Suprapubic skin (tissue), 4 donors: ENCODE results near the gene OR2H1. TPM values are rescaled to one million over a fixed set of nuclear protein-coding genes. Genes with fewer than 3 reads are reported as not detected.

Source experiments
- DNase-seq, 2 donors: peaks; one replicate each; pipeline ENCODE4 v3.0.0-alpha.2; 2019; ENCODE audit warnings: low spot score in 2 of 2
- H3K27ac ChIP-seq: fragments of 200-600 bp; sonication (generic); one replicate; pipeline ENCODE4 v1.5.1; 2019
- H3K27me3 ChIP-seq: fragments of 200-600 bp; sonication (generic); one replicate; pipeline ENCODE4 v1.5.1; 2019
- H3K36me3 ChIP-seq: fragments of 200-600 bp; sonication (generic); one replicate; pipeline ENCODE4 v1.5.1; 2019
- H3K4me1 ChIP-seq: fragments of 200-600 bp; sonication (generic); one replicate; pipeline ENCODE4 v1.5.1; 2019
- H3K4me3 ChIP-seq: fragments of 200-600 bp; sonication (generic); one replicate; pipeline ENCODE4 v1.5.1; 2019; ENCODE audit warnings: mild to moderate bottlenecking
- H3K9me3 ChIP-seq: fragments of 200-600 bp; sonication (generic); one replicate; pipeline ENCODE4 v1.5.1; 2019
- CTCF ChIP-seq, 2 donors: fragments of 200-600 bp in 1 of 2; fragments of 450-650 bp in 1 of 2; sonication (generic) in 1 of 2; IDR thresholded peaks; one replicate each; pipeline ENCODE4 v1.5.1; 2016 to 2019; ENCODE audit warnings: antibody characterized with exemption in 2 of 2, mild to moderate bottlenecking in 1 of 2, moderate library complexity in 1 of 2
- EP300 ChIP-seq: sonication (generic); formaldehyde crosslinking; IDR thresholded peaks from one replicate; pipeline ENCODE4 v1.6.1; 2017; ENCODE audit warnings: antibody characterized with exemption
- POLR2A ChIP-seq, 2 donors: fragments of 450-650 bp; IDR thresholded peaks; one replicate each; pipeline ENCODE4 v1.6.1; 2017; ENCODE audit warnings: antibody characterized with exemption in 2 of 2, mild to moderate bottlenecking in 2 of 2, moderate library complexity in 2 of 2
- POLR2AphosphoS5 ChIP-seq, 3 donors: sonication (generic); formaldehyde crosslinking; IDR thresholded peaks; one replicate each; pipeline ENCODE4 v1.6.1; 2017; ENCODE audit warnings: antibody characterized with exemption in 3 of 3
- WGBS: methylation state at CpG from one replicate; pipeline ENCODE4 v1.1.5; 2018; 5-methylcytosine and 5-hydroxymethylcytosine counted together
- total RNA-seq, 4 donors: library from RNA; depleted of rRNA; stranded (reverse); fragments of >200 nt; gene quantifications; one replicate each; pipeline ENCODE4 v1.1.0, GENCODE V29; 2016

OR2H1 gene
- total RNA-seq, 4 donors from 2014 or later, result not detected

DNA sequence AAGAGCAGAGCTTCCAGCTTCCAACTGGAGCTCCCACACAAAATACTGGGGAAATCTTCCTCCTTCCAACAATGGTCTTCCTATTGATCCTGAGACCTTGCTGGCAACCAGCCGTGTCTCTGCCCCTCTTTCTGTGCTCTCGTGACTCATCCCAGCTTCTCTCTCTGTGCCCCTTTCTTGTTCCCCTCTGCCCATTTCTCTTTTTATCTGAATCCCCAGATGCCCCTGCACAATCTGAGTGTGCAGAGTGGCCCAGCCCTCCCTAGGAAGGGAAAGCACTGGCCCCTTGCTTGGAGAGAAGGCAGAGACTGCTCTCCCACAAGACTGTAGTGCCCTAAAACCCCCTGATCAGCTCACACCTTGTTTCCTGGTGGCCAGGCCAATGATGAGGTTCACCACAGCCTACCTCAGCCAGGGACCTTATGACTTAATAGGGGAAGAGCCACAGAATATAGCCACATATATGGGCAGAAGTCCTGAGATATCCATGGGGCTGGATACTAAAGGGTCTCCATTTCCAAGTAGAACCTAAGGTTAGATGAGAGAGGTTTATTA, 53.9 kb downstream of the OR2H1 start:
- 69% methylated on average over 2 of the region's 2 CpGs for WGBS
- Histone ChIP-seq H3K27me3 (peaks cover 3% of the 10 kb centered on the region), H3K4me1 (no peaks in the 10 kb centered on the region), H3K9me3 (no peaks in the 10 kb centered on the region), H3K27ac (no peak overlapping the region), H3K36me3 (no peaks in the 10 kb centered on the region), H3K4me3 (no peak overlapping the region)
- TF ChIP-seq POLR2AphosphoS5 (IDR thresholded peaks at IDR 0.05) (no peak), POLR2A (IDR thresholded peaks at IDR 0.05) (no peak), EP300 (no peak), CTCF (IDR thresholded peaks at IDR 0.05) (no peak)
- peak in 1 of 2 donors; percentile 29 for DNase-seq

Other genes starting within 250 kb of the OR2H1 start
- not detected for gene OR14J1, start 155.5 kb upstream of the OR2H1 start, total RNA-seq
- gene OR5V1, start 88.3 kb upstream of the OR2H1 start, total RNA-seq, result not detected
- gene OR12D3, start 81.9 kb upstream of the OR2H1 start, total RNA-seq, result not detected
- not detected for gene OR12D2, start 61.5 kb upstream of the OR2H1 start, total RNA-seq
- not detected for gene OR12D1, start 42.2 kb upstream of the OR2H1 start, total RNA-seq
- gene OR10C1, start 17.8 kb upstream of the OR2H1 start, total RNA-seq, result not detected
- gene OR11A1, start 84 bp upstream of the OR2H1 start, total RNA-seq, result not detected
- gene MAS1L, start 30.8 kb downstream of the OR2H1 start, total RNA-seq, result not detected
- gene UBD, start 102.6 kb downstream of the OR2H1 start, total RNA-seq, result not detected
- not detected for gene OR2H2, start 128.0 kb downstream of the OR2H1 start, total RNA-seq
- gene GABBR1, start 176.0 kb downstream of the OR2H1 start, total RNA-seq, result 10 to 100 TPM; 16.4 to 78.1 (median 31.1) TPM
- not detected for gene MOG, start 199.9 kb downstream of the OR2H1 start, total RNA-seq
- gene ZFP57, start 224.0 kb downstream of the OR2H1 start, total RNA-seq, result under 1 TPM in 1 of 4 donors, not detected in 3; 0.76 TPM